GM18507 (cell line): ENCODE results near the gene NRSN2.
"Not testable (repeated sequence)": the region's sequence is repeated elsewhere in the genome, so short reads cannot be mapped to it uniquely, and the experiment has no call there.

Source experiments
- DNase-seq: peaks from one replicate; pipeline ENCODE4 v3.0.0; 2011; ENCODE audit warnings: low read depth; ENCODE audit not compliant: insufficient read length; ENCODE audit errors: extremely low spot score
- FAIRE-seq: peaks from 2 replicates; lab custom pipeline; 2011; peaks lifted over from hg19 to GRCh38; lab: Jason Lieb, UNC

Gene NRSN2

DNA sequence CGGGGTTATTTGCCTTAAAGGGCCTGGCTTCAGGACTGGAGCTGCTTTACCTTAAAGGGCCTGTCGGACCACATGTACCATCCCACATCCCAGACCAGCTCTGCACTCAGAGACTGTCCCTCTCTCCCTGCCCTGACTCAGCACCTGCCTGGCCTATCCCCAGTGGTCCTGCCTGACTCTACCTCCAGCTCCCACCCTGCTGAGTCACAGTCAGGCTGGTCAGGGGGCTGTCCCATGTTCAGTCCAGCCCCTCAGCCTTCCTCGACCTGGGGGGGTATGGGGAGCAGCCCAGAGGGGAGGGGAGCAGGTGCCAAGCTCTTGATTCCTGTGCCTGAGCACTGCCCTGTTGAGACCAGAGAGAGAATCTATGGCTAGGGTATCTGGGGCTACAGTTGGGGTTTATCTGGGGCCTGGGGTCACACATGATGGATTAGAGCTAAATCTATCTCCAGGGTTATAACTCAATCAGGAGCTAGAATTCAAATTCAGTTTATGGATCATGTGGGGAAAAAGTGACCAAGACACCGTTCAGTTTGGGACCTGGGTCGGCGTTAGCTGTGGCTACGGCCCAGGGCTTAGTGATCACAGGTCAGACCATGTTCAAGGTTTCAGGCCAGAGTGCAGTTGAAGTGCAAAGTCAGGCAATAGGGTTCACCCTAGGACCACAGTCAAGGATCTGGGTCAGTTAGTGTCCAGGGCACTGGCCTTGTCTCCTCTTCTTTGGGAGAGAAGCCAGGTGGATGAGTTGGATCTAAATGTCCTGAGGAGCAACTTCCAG, 24.3 kb downstream of the NRSN2 start:
- DNase-seq (no peak), FAIRE-seq (no peak)

DNA sequence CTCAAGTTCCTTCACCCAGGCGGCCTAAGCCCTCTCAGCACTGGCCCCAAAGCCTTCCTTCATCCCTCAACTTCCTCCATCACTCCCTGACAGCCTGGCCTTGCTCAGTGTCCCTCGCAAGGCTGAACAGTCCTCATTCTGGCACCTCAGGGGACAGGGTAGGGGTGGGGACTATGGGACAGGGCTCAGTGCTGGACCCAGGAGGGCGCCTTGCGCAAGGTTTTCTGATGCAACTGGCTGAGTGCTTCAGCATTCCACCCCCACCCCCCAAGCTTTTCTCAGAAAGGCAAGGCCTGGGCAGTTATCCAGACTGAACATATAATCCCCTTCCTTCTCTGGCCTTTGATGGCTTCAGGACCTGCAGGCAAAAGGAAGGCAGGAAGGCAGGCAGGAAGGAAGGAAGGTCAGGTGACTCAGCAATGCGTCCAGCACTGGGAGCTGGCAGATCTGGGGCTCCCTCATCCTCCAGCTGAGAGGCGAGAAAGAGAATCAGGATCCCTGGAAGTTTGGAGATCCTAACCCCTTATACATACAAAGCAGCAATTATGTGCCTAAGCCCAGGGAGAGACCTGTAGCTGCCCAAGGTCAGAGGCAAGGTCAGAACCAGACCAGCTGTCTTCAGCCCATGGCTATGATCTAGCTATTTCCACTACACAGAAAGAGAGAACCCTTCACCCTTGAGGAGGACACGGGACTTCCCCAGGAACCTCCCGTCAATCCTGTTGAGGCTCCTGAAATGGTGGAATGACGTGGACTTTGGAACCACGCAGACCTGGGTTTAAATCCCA, 25.0 kb downstream of the NRSN2 start:
- DNase-seq (no peak), FAIRE-seq (no peak)

DNA sequence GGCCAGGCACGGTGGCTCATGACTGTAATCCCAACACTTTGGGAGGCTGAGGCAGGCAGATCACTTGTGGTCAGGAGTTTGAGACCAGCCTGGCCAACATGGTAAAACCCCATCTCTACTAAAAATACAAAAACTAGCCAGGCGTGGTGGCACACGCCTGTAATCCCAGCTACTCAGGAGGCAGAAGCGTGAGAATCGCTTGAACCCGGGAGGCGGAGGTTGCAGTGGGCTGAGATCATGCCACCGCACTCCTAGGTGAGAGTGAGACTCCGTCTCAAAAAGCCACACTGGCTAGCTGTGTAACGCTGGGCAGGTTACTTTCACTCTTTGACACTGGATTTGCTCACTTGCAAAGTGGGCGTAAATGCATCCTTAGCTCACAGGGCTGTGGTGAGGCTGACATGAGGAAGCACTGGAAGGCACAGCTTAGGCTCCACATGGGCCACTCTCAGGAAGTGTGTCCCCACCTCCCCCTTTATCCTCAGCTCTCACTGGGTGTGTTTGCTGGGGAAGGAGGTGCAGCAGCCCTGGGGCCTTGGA, 25.7 kb downstream of the NRSN2 start:
- FAIRE-seq, DNase-seq: not testable (repeated sequence)

DNA sequence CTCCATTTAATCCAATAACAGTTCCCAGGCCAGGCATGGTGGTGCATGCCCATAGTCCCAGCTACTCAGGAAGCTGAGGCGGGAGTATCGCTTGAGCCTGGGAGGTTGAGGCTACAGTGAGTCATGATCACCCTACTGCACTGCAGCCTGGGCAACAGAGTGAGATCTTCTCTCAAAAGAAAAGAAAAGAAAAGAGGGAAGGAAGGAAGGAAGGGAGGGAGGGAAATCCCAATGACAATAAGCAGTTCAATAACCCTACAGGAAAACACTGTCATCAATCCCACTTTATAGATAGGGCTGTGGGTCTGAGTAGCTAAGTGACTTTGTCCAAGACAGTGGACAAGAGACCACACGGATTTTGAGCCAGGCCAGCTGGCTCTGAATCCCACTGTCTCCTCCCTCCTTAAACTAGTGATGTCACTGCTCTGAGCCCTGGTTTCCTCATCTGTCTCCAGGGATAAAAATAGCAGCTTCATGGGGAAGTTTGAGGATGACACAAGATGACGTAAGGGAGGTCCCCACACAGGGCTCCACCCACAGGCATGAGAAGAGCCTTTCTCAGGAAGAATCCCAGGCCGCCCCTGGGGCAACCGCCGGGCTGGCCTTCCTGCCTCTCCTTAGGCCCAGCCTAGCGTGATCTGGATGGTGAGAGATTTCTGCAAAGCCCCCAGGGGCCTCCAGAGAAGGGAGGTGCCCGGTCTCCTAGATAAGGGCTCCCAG, 26.4 kb downstream of the NRSN2 start:
- FAIRE-seq: no peak
- no peak for DNase-seq

DNA sequence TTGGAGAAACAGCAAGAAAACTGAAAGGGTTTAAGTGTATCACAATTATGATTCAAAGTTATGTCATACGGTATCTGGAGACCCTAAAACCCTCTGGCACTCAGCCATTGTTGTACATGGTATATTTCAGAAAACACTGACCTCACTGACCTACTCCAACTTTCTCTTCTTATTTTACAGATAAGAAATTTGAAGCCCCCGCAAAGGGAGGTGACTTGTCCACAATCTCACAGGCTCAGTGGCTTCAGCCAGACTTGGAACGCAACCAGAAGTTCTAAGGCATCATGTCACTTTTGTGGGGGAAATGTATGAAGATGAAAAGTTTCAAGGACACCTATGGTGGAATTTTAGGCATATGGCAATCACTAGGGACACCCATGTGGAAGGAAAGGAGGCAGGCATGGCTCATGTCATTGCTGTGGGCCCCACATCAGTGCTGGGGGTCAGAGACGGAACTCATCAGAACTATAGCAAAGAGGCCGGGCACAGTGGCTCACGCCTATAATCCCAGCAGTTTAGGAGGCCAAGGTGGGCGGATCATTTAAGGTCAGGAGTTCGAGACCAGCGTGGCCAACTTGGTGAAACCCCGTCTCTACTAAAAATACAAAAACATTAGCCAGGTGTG, 28.5 kb downstream of the NRSN2 start:
- DNase-seq (no peak), FAIRE-seq (no peak)

DNA sequence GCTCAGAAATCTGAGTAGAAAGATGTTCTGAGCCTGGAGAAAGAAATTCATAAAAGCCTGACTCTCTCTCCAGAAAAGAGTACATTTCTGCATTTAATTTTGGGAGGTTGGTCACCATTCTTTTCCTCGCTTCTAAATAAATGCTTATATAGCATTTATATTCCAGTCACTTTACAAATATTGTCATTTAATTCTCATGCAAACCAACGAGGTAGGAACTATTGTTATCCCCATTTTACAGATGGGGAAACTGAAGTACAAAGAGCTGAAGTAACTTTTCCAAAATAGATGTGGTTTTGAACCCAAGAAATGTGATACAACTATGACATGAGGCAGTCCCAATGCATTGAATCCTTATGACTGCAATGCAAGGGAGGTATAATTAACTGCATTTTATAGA, 29.2 kb downstream of the NRSN2 start:
- DNase-seq (no peak), FAIRE-seq (no peak)

DNA sequence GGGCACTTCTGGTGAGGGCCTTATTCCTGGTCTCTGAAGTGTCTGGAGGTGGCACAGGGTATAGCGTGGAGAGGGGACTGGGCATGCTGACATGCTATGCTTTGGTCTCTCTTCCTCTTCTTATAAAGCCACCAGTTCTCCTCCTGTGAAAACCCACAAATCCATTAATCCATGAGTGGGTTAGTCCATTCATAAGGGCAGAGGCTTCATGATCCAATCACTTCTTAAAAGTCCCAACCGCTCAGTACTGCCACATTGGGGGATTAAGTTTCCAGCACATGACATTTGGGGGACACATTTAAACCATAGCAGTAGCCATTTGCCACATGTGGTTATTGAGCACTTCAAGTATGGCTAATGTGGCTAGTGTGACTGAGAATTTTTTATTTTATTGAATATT, 29.8 kb downstream of the NRSN2 start:
- FAIRE-seq (no peak), DNase-seq (no peak)

DNA sequence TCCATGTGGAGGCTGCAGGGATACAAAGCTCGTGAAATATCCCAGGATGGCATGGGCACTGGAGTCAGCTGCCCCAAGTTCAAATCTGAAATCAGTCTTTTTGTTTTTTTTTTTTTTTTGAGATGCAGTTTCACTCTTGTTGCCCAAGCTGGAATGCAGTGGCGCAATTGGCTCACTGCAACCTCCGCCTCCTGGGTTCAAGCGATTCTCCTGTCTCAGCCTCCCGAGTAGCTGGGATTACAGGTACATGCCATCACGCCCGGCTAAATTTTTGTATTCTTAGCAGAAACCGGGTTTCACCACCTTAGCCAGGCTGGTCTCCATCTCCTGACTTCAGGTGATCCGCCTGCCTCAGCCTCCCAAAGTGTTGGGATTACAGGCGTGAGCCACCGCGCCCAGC, 30.7 kb downstream of the NRSN2 start:
- not testable (repeated sequence) for DNase-seq, FAIRE-seq

DNA sequence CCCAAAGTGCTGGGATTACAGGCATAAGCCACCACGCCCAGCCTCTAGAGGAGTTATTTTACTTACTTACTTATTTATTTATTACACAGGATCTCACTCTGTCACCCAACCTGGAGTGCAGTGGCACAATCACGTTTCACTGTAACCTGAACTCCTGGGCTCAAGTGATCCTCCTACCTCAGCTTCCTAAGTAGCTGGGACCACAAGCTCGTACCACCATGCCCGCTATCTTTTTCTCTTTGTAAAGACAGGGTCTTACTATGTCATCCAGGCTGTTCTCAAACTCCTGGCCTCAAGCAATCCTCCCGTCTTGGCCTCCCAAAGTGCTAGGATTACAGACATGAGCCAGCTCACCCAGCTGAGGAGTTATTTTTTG, 32.0 kb downstream of the NRSN2 start:
- DNase-seq (no peak), FAIRE-seq (no peak)

DNA sequence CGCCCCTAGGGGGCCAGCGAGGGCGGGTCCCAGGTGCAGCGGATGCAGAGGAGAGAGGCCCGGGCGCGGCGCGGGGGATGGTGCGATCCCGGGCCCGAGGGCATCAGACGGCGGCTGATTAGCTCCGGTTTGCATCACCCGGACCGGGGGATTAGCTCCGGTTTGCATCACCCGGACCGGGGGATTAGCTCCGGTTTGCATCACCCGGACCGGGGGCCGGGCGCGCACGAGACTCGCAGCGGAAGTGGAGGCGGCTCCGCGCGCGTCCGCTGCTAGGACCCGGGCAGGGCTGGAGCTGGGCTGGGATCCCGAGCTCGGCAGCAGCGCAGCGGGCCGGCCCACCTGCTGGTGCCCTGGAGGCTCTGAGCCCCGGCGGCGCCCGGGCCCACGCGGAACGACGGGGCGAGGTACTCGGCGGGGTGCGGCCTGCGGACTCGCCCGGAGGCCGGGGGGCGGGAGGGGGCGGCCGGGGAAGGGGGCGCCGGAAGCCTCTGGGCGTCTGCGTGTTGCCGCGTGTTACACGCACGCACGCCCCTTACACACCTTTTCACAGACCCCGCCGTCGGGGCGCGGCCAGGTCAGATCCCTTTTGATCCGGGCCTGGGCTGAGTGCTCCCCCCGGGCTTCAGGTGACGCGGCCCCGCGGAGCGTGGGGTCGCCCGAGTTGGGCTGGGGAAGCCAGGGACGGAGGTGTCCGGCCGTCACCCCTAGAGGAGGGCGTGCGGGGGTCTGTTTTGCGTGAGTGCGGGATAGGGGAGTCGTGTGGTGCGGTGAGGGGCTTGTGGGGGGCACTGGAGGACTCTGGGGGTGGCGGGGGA, 34.1 kb downstream of the NRSN2 start:
- DNase-seq (peak; percentile 52), FAIRE-seq (peak; percentile 53)

DNA sequence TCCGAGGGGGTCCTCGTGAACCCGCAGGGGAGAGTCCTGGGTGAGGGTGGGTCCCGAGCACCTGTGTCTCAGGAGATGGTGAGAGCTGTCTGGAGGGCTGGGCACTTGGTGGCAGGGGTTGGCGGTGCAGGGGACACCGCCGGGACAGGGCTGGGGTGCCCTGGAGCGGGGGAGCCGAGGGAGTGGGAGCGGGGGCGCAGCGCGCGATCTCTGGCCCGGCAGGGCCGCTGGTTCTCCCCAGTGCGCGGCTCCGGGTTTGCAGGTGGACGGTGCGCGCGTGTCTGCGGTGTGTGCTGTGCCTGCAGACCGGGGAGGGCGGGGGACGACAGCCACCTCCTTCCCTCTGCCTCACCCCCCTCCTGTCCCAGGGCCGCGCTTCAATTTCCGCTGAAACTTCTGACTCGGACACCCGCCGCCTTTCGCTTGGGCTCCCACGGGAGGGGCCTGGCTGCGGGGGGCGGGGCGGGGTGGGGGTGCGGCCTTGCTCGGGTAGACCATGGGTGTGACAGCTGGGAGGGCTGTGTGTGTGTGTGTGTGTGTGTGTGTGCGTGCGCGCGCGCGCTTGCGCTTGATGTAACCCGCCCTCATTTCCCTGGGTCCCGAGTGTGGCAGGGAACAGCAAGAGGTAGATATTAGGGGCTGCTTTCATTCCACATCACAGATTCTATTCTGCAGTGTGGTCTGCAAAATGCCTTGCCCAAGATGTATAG, 34.8 kb downstream of the NRSN2 start:
- FAIRE-seq (peak; percentile 85), DNase-seq (peak; percentile 79)

DNA sequence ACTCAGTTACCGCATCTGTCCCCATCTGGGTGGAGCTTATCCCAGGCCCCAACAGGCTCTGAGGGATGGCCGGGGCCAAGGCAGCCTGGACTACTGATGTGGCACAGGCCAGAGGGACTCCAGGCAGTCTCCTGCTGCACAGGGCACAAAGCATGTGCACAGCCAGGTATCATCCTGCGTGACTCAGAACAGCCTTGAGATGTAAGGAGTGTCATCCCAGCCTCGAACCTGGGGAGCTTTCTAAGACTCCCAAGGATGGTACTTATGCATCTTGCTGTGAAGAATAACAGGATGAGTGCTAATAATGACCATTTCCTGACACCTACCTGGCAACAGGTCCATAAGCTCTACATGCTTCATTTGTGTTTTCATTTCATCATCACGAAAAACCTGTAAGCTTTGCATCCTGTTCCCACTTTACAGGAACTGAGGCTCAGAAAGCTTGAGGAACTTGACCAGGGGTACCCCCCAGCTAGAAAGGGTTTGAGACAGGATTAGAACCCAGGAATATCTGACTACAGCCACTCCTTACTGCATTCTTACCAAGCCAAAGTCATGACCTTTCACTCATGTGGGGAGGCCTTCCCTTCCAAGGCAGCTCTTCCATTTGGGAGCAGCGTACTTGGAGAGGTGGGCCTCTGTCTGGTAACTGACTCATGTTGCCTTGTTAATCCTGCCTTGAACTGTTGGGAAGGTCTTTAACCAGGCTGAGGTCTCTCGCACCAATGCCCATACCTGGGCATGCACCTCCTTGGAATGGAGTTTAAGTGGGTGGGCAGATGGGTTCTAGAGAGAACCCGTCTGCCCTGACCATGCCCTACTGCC, 35.6 kb downstream of the NRSN2 start:
- FAIRE-seq: no peak

DNA sequence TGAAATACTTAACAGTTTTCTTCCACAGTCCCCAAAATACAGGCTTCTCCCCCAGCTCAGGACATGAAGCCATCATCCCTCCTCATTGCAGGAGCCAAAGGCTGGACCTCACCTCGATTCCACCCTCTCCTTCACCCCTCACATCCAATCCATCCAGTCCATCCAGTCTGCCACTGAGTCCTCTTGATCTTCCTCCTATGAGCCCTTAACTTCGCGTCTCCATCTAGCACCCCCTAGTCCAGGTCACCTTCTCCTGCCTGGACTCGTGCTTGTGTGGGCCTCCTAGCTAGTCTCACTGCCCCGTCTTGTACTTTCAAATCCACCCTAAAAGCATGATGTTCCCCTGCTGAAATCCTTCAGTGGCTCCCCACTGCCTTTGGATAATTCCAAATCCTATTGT, 37.0 kb downstream of the NRSN2 start:
- FAIRE-seq: no peak
- DNase-seq: no peak

More for the DNA sequence above, 35.6 kb downstream of the NRSN2 start:
- DNase-seq: no peak

DNA sequence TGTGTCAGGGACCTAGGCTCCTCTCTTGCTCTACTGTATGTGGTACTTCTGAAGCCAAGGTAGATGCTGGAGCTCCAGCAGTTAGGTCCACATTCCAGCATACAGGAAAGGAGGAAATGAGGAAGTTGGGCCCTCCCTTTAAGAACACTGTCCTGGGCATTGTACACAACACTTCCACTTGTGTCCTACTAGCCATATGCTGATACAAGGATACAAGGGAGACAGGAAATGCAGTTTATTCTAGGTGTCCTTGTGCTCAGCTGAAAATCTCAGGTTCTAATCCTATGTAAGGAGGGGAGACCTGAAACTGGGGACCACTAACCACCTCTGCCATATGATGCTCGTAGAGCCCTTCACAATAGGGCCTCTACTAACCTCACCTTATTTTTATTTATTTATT, 37.8 kb downstream of the NRSN2 start:
- DNase-seq (no peak), FAIRE-seq (no peak)

DNA sequence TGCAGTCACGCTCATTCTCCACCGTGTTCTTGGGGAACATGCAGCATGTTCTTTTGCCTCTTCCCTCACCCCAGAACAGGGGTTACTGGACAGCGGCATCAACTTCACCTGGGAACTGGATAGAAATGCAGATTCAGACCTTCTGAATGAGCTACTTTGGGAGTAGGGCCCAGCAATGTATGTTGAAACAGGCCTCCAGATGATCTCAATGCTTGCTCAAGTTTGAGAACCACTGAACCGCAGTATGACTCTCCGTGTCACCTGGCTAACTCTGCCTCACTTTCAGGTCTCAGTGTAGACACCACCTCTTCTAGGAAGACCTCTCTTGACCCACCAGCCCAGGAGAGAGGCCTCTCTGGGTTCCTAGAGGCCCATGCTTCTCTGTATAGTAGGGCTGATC, 38.5 kb downstream of the NRSN2 start:
- FAIRE-seq (no peak), DNase-seq (no peak)

DNA sequence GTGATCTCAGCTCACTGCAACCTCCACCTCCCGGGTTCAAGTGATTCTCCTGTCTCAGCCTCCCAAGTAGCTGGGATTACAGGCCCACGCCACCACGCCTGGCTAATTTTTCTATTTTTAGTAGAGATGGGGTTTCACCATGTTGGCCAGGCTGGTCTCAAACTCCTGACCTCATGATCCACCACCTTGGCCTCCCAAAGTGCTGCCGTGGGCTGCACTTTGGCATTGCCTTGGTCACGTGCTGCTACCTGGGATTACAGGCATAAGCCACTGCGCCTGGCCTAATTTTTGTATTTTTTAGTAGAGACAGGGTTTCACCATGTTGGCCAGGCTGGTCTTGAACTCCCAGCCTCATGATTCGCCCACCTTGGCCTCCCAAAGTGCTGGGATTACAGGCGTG, 39.7 kb downstream of the NRSN2 start:
- not testable (repeated sequence) for FAIRE-seq, DNase-seq

DNA sequence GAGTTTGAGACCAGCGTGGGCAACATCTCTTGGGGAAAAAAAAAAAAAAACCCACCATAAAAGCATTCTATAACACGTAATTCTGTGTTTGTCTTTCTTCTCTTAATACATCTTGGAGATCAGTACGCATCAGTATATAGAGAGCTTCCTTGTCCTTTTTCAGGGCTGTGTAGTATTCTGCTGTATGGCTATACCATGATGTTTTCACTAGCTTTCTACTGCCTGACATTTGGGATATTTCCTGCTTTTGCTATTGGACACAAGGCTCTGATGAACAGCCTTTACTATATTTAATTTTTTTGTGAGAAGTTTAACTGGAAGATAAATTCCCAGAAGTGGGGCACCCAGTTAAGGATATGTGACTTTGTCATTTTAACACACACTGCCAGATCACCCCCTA, 40.6 kb downstream of the NRSN2 start:
- no peak for DNase-seq
- FAIRE-seq: no peak
